K562 (cell line): ENCODE measurements around the gene COL6A2.

Experiments
- CBX2 ChIP-seq: fragments of 200-600 bp; sonication (generic); IDR thresholded peaks from one replicate; pipeline ENCODE4 v1.6.1; 2012; ENCODE audit warnings: mild to moderate bottlenecking, low read length, inconsistent platforms; ENCODE audit not compliant: insufficient read depth, poor library complexity, severe bottlenecking
- CTCF ChIP-seq, 3 experiments: IDR thresholded peaks in 2 of 3; conservative IDR thresholded peaks in 1 of 3; 2 replicates each; pipeline ENCODE4 v1.5.1; 2011 to 2012; ENCODE audit warnings: low read length in 3 of 3, mild to moderate bottlenecking in 3 of 3, control low read depth in 2 of 3, improper control_type of control experiment in 1 of 3, inconsistent platforms in 1 of 3, low read depth in 1 of 3, mixed read lengths in 1 of 3, moderate library complexity in 1 of 3; ENCODE audit not compliant: insufficient read depth in 2 of 3
- FIP1L1 ChIP-seq: fragments of 200-400 bp; formaldehyde crosslinking; IDR thresholded peaks from 2 replicates; pipeline ENCODE4 v1.6.1; 2018; ENCODE audit warnings: mild to moderate bottlenecking, low read depth, low read length; ENCODE audit not compliant: poor library complexity, severe bottlenecking
- HMGXB4 ChIP-seq: sonication (generic); formaldehyde crosslinking; IDR thresholded peaks from 2 replicates; pipeline ENCODE4 v1.8.1; 2023; ENCODE audit warnings: mild to moderate bottlenecking, missing genetic modification reagents
- NFYB ChIP-seq: IDR thresholded peaks from 2 replicates; pipeline ENCODE4 v1.6.1; 2011; ENCODE audit warnings: mild to moderate bottlenecking, moderate library complexity; ENCODE audit not compliant: insufficient read length; ENCODE audit errors: extremely low read depth
- RAD21 ChIP-seq, 2 experiments: fragments of 250-450 bp in 1 of 2; fragments of 450-650 bp in 1 of 2; sonication (Bioruptor Pico) in 1 of 2; formaldehyde crosslinking in 1 of 2; IDR thresholded peaks in 1 of 2; conservative IDR thresholded peaks in 1 of 2; 2 replicates each; pipeline versions ENCODE4 v1.4.0 to v1.8.0; 2020 to 2022; ENCODE audit warnings: mild to moderate bottlenecking in 2 of 2, moderate library complexity in 1 of 2
- RFX5 ChIP-seq: IDR thresholded peaks from 2 replicates; pipeline ENCODE4 v1.6.1; 2011; ENCODE audit warnings: low read depth, mild to moderate bottlenecking, improper control_type of control experiment, low read length
- SREBF2 ChIP-seq: sonication (generic); formaldehyde crosslinking; IDR thresholded peaks from 2 replicates; pipeline ENCODE4 v1.4.0; 2020; ENCODE audit warnings: mild to moderate bottlenecking, missing genetic modification reagents
- ZNF583 ChIP-seq: fragments of 250-450 bp; sonication (Bioruptor Pico); IDR thresholded peaks from 2 replicates; pipeline ENCODE4 v1.4.0; 2020
- ZSCAN29 ChIP-seq: fragments of 450-650 bp; IDR thresholded peaks from 2 replicates; pipeline ENCODE4 v1.6.1; 2017
- TF ChIP-seq, protein P1 (sequence below): fragments of 250-450 bp; sonication (Bioruptor Pico); IDR thresholded peaks from 2 replicates; pipeline ENCODE4 v1.5.0; 2021
- TF ChIP-seq, protein P2 (sequence below): fragments of 250-450 bp; sonication (Bioruptor Pico); IDR thresholded peaks from 2 replicates; pipeline ENCODE4 v1.8.0; 2021; ENCODE audit warnings: moderate library complexity, mild to moderate bottlenecking, inconsistent platforms

DNA sequence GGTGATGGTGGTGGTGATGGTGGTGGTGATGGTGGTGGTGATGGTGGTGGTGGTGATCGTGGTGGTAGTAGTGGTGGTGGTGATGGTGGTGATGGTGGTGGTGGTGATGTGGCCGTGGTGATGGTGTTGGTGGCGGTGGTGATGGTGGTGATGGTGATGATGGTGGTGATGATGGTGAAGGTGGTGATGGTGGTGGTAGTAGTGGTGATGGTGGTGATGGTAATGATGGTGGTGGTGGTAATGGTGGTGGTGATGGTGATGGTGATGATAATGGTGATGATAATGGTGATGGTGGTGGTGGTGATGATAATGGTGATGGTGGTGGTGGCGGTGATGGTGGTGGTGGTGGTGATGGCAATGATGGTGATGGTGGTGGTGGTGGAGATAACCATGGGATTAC lies 6.8 kb upstream of the COL6A2 start:
- TF ChIP-seq CTCF (IDR thresholded peaks at IDR 0.05 in 2 of 3, conservative IDR thresholded peaks at IDR 0.05 in 1 of 3; ENCODE audit: insufficient read depth in 2 of 3, low read depth in 1 of 3, low read length in 3 of 3), result no peak
- TF ChIP-seq, protein P1, sequence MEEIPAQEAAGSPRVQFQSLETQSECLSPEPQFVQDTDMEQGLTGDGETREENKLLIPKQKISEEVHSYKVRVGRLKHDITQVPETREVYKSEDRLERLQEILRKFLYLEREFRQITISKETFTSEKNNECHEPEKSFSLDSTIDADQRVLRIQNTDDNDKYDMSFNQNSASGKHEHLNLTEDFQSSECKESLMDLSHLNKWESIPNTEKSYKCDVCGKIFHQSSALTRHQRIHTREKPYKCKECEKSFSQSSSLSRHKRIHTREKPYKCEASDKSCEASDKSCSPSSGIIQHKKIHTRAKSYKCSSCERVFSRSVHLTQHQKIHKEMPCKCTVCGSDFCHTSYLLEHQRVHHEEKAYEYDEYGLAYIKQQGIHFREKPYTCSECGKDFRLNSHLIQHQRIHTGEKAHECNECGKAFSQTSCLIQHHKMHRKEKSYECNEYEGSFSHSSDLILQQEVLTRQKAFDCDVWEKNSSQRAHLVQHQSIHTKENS, result no peak
- no peak for TF ChIP-seq RFX5
- TF ChIP-seq RAD21 (CRISPR knock-in tag; conservative IDR thresholded peaks at IDR 0.05 in 1 of 2, IDR thresholded peaks at IDR 0.05 in 1 of 2), result no peak
- TF ChIP-seq HMGXB4 (CRISPR knock-in tag), result no peak
- no peak for TF ChIP-seq FIP1L1
- no peak for TF ChIP-seq ZSCAN29
- no peak for TF ChIP-seq NFYB
- no peak for TF ChIP-seq CBX2
- TF ChIP-seq SREBF2 (CRISPR knock-in tag), result no peak
- TF ChIP-seq ZNF583, result no peak
- TF ChIP-seq, protein P2, sequence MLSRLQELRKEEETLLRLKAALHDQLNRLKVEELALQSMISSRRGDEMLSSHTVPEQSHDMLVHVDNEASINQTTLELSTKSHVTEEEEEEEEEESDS (CRISPR knock-in tag), result no peak
